ENCODE data around the gene PLEK2.

GRCh38 chr14:67400434-67400833, 11.5 kb downstream of the PLEK2 start:
- TF ChIP-seq EZH2 (IDR thresholded peaks at IDR 0.05; ENCODE audit: borderline replicate concordance, low read length) (no peak), CTCF (conservative IDR thresholded peaks at IDR 0.05 in 1 of 2, IDR thresholded peaks at IDR 0.05 in 1 of 2; ENCODE audit: extremely low read depth in 1 of 2, insufficient read depth in 1 of 2, low read depth in 1 of 2, low read length in 2 of 2) (no peak)

Measured in mammary epithelial cell (primary cell).